Activated CD4-positive, alpha-beta T cell treated with anti-CD3 and anti-CD28 coated beads, Interleukin-2, amount 50 U/mL, for 24 hours (primary cell): ENCODE measurements around the gene CHCHD10.

Source experiments
- DNase-seq, 2 donors: peaks; one replicate each; pipeline ENCODE4 v3.0.0-alpha.2; 2020; ENCODE audit warnings: low read depth in 1 of 2, low spot score in 1 of 2

Gene CHCHD10

GRCh38 chr22:23773483-23774113, 5.8 kb upstream of the CHCHD10 start:
- no peak for DNase-seq

DNA sequence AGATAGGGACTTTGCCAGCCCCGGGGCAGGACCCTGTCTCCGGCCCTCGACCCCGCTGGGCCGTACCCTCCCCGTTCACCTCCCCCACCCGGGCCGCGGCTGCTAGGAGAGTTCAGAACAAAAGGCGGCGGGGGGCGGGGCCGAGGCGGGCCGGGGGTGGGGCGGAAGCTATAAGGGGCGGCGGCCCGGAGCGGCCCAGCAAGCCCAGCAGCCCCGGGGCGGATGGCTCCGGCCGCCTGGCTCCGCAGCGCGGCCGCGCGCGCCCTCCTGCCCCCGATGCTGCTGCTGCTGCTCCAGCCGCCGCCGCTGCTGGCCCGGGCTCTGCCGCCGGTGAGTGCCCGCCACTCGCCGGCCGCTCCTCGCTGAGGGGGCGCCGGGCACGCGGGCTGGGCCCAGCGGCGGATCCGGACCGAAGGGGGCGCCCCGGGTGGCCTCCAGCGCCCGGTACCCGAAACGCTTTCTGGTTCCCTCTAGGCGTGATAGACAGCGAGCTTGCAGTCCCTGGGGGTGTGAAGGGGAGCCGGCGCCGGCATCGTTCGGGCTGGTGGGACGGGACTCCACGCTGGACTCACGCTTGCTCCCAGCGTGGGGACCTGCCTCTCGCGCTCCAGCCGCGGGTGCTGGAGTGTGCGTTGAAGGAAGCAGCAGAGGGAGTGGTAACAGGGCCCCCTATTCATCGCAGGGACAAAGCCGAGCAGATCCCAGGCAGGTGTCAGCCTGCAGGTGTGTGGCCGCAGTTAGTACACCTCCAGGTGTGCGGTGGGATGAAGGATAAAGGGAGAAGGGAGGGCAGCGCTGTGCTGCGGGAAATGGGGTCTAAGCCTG, 5.1 kb upstream of the CHCHD10 start, which contains the start of gene MMP11:
Gene MMP11, plus strand, starts transcription at position 201 of the 825 bp plus-strand sequence. Its CDS starts 22 bp downstream, at position 223.
- DNase-seq = peak in 1 of 2 donors; percentile 35

- no peak for DNase-seq
Observed at GRCh38 chr22:23772315-23772648, 4.5 kb upstream of the CHCHD10 start.

DNA sequence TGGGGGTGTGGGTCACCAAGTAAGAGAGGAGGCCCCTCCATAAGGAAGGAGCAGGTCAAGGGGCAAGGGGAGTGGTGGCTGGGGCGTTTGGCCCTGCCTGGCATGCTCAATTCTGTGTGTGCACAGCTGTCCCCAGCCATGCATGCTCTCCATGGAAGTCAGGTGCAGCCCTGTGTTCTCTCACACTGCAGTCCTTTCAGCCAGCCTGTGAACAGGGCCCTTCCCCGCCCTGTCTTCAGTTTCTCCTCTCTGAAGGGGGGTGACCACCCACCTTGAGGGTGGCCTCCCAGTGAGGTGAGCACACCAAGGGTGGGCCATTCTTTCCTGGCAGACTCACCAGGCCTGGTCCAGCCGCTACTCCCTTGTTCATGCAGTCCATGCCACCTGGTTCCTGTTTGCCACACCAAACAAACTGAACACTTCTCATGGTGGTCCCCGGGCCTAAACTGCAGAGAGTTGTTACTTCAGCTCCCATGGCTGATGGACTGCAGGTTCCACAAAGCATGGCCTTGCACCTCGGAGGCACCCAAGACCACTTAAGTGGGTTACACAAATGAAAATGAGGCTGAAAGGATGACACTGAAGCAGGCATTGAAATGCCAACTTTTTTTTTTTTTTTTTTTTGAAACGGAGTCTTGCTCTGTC, 1.7 kb upstream of the CHCHD10 start:
- no peak for DNase-seq

DNA sequence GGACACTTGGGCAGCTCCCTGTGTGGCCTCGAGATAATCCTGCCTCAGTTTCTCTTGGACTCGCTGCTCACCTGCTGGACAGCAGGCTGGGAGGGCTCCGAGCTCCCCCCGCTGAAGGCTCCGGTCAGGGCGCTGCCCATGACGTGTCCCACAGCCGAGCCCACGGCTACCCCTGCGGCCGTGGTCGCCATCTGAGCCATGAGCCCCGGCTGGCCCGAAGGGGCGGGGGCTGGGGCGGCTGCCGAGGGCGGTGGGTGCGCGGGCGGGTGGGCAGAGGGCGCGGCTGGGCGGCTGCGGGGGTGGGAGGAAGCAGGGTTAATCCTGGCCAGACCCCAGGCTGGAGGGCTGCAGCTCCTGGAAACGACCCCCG, 484 bp downstream of the CHCHD10 start:
- DNase-seq = no peak

GRCh38 chr22:23764899-23765881, 2.6 kb downstream of the CHCHD10 start:
- no peak for DNase-seq

DNA sequence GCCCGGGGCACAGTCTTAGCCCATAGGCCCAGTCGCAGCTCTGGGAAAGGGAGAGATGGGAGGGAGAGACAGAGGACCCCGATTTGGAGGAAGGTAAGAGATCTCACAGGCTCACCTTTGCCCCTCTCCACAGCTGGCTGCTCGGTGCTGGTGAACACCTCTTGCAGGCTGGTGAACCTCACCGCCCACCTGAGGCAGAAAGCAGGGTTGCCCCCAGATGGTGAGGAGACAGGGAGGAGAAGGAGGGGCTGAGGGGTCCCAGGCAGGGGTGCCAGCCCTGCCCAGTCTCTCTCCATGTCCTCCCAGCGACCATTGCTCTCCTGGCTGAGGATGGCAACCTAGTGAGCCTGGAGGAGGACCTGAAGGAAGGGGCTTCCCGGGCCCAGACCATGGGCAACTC, 3.8 kb downstream of the CHCHD10 start:
- no peak for DNase-seq

GRCh38 chr22:23763579-23763945, 4.2 kb downstream of the CHCHD10 start:
- peak in 1 of 2 donors; percentile 42 for DNase-seq

GRCh38 chr22:23762842-23763578, 4.8 kb downstream of the CHCHD10 start, which contains the start of gene C22orf15:
C22orf15 (plus strand) TSS chr22:23762990; CDS start chr22:23763307, 317 bp downstream.
- DNase-seq = no peak

GRCh38 chr22:23760056-23760455, 7.7 kb downstream of the CHCHD10 start:
- DNase-seq = no peak

GRCh38 chr22:23759566-23759965, 8.2 kb downstream of the CHCHD10 start:
- no peak for DNase-seq

- no peak for DNase-seq
Observed at GRCh38 chr22:23756891-23757290, 10.9 kb downstream of the CHCHD10 start.

GRCh38 chr22:23755711-23756110, 12.1 kb downstream of the CHCHD10 start:
- DNase-seq = no peak

DNA sequence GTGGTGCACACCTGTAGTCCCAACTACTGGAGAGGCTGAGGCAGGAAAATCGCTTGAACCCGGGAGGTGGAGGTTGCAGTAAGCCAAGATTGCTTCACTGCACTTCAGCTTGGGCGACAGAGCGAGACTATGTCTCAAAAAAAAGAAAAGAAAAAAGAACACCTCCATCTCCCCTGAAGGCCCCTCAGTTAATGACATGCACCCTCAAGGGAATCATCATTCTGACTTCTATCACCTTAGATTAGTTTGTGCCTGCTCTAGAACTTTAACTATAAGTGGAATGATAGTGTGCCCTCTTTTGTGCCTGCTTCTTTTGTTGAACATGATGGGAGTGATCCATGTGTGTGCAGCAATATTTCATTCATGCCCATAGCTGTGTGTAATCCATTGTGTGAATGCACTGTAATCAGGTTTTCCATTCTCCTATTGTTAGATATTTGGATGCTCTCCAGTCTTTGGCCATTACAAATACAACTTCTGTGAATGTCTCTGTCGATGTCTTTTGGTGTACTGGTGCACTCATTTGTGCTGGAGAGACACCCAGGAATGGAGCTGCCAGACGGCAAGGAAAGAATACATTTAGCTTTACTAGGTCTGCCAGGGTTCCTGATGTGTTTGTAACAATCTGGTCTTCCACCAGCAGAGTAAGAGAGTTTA, 12.7 kb downstream of the CHCHD10 start:
- DNase-seq = no peak

DNA sequence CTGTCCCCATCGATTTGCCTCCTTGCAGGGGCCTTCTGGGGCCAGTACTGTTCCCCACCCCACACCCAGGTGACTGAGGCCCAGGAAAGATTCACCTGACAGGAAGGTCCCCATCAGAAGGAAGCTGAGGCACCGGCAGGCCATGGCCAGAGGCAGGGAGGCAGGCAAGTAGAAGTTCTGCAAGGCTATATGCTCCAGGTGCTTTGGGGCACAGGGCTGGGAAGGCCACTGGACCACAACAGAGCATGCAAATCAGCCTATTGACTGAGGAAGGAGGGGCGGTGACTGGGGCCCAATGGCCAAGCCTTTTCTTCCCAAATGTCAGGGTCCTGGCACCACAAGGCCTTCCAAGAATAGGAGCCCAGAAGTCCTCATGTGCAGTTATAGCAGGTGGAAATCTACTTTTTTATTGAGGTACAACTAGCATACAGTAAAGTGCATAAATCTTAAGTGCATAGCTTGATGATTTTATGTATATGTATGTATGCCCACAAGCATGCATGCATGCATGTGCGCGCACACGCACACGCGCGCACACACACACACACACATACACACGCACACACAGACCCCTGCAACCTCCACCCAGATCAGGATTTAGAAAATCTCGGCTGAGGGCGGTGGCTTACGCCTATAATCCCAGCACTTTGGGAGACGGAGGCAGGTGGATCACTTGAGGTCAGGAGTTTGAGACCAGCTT, 13.4 kb downstream of the CHCHD10 start, which contains the start of gene VPREB3:
Gene VPREB3, minus strand, starts transcription at position 206 of the 700 bp plus-strand sequence. Its CDS starts 62 bp downstream, at position 144.
- DNase-seq = no peak

DNA sequence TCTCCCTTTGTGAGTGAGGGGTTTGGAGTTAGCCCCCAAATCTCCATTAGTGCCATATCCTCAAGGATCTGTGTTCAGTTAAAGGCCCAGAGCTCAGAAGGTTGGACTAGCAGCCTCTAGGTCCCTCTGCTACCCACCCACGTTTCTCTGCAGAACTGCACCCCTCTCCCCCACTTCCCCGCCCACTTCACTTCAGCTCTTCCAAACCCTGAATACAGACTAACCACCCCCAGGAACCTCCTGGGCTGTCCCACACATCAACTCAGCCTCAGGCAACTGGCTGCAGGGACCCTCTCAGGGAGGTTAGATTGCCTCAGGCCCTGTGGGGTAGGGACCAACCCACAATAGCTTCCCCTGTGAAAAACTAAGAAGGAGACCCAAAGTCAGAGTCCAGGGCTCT, 14.4 kb downstream of the CHCHD10 start:
- no peak for DNase-seq

DNA sequence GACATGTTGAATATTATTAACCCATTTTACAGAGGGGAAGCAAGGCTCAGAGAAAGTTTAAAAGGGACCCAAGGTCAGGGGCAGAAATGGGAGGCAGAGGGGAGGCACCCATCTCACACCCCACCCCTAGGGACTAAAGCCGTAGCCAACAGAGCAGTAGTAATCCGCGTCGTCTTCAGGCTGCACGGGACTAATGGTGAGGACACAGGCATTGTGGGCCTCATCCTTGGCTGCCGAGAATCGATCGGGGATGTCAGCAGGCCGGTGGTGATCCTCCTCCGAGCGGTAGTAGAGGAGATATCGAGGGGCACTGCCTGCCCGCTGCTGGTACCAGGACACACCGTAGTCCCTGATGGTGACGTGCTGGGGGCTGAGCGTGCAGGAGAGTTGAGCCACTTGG, 15.0 kb downstream of the CHCHD10 start:
- no peak for DNase-seq

DNA sequence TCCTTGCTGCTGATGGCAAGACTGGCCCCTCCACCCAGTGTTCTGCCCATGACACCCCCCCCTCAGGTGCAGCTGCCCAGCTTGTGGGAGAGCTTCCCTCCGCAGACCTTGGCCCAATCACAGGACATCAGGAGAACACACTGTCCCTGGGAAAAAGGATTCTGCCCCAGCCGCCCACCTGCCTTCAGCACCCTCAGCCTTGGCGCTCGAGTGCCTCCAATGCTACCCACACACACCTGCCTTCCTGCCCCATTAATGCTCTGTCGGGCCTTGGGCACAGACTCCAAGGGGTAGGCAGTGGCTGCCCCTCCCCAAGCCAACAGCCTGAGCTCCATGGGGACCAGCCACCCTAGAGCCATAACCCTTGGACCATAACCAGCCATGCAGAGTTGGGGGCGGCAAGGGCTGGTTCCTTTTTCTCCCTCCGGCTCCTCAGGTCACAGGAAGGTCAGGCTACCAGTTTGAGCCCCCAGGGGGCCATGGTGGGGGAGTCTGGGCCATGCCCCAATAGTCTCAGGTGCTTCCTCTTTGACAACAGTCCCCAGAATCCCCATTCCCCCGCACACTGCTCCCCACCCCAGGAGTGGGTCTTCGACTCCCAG, 15.6 kb downstream of the CHCHD10 start:
- DNase-seq = no peak
